CD14-positive monocyte (primary cell): ENCODE measurements around the gene SELPLG. TPM values are rescaled to one million over a fixed set of nuclear protein-coding genes. Genes with fewer than 3 reads are reported as not detected.

Experiments used
- DNase-seq, 3 donors: peaks; one replicate each; pipeline ENCODE4 v3.0.0-alpha.2; 2011 to 2022
- H2AFZ ChIP-seq: 2 replicates; pipeline ENCODE4 v1.6.0; 2012; ENCODE audit warnings: mild to moderate bottlenecking, low read depth, low read length, inconsistent platforms; ENCODE audit not compliant: insufficient read depth, poor library complexity, severe bottlenecking
- H3K27ac ChIP-seq, 2 donors: 1 replicate in 1 of 2; 2 replicates in 1 of 2; pipeline ENCODE4 v1.5.1; 2012 to 2013; ENCODE audit warnings: low read length in 2 of 2, control low read depth in 1 of 2, inconsistent platforms in 1 of 2, low read depth in 1 of 2, mild to moderate bottlenecking in 1 of 2
- H3K27me3 ChIP-seq, 2 donors: one replicate each; pipeline versions ENCODE4 v1.6.0 to v1.6.1; 2011 to 2013; ENCODE audit warnings: low read length in 2 of 2; ENCODE audit not compliant: control insufficient read depth in 2 of 2, insufficient read depth in 2 of 2
- H3K36me3 ChIP-seq, 2 donors: replicated peaks in 1 of 2; 1 replicate in 1 of 2; 2 replicates in 1 of 2; pipeline versions ENCODE4 v1.5.1 to v1.6.1; 2012 to 2013; ENCODE audit warnings: low read length in 2 of 2, control low read depth in 1 of 2, inconsistent platforms in 1 of 2, mild to moderate bottlenecking in 1 of 2; ENCODE audit not compliant: insufficient read depth in 2 of 2, control insufficient read depth in 1 of 2
- H3K4me1 ChIP-seq, 2 donors: 1 replicate in 1 of 2; 2 replicates in 1 of 2; pipeline versions ENCODE4 v1.5.1 to v1.6.1; 2012 to 2013; ENCODE audit warnings: low read length in 2 of 2, control low read depth in 1 of 2, inconsistent platforms in 1 of 2, mild to moderate bottlenecking in 1 of 2, moderate library complexity in 1 of 2; ENCODE audit not compliant: insufficient read depth in 2 of 2, control insufficient read depth in 1 of 2
- H3K4me2 ChIP-seq: replicated peaks from 2 replicates; pipeline ENCODE3; 2012; ENCODE audit warnings: low read length, moderate library complexity, mild to moderate bottlenecking; ENCODE audit not compliant: poor library complexity, severe bottlenecking; ENCODE audit errors: extremely low read depth
- H3K4me3 ChIP-seq, 3 experiments: fragments of 200-600 bp in 1 of 3; sonication (generic) in 1 of 3; replicated peaks in 1 of 3; 1 replicate in 2 of 3; 2 replicates in 1 of 3; pipeline ENCODE4 v1.5.1; 2011 to 2013; ENCODE audit warnings: low read length in 3 of 3, mild to moderate bottlenecking in 3 of 3, control low read depth in 2 of 3, low read depth in 2 of 3, inconsistent platforms in 1 of 3, moderate library complexity in 1 of 3
- H3K79me2 ChIP-seq: 2 replicates; pipeline ENCODE4 v1.6.0; 2012; ENCODE audit warnings: mild to moderate bottlenecking, control low read depth, inconsistent platforms, low read length, moderate library complexity; ENCODE audit not compliant: insufficient read depth
- H3K9ac ChIP-seq: 2 replicates; pipeline ENCODE4 v1.6.0; 2017; ENCODE audit warnings: low read length, mild to moderate bottlenecking; ENCODE audit not compliant: insufficient read depth, poor library complexity, severe bottlenecking
- H3K9me3 ChIP-seq, 2 donors: replicated peaks in 1 of 2; 1 replicate in 1 of 2; 2 replicates in 1 of 2; pipeline versions ENCODE4 v1.5.1 to v1.6.1; 2012 to 2013; ENCODE audit warnings: low read length in 2 of 2, control low read depth in 1 of 2; ENCODE audit not compliant: control insufficient read depth in 1 of 2, insufficient read depth in 1 of 2
- H4K20me1 ChIP-seq: 2 replicates; pipeline ENCODE4 v1.6.0; 2012; ENCODE audit warnings: mild to moderate bottlenecking, low read length, control low read depth, moderate library complexity; ENCODE audit not compliant: insufficient read depth
- H3K27ac Mint-ChIP-seq, 7 donors: one replicate each; pipeline ENCODE4 v1.8.0; 2020; ENCODE audit warnings: mild to moderate bottlenecking in 7 of 7, mixed read lengths in 7 of 7, moderate library complexity in 6 of 7, inconsistent platforms in 2 of 7
- H3K27me3 Mint-ChIP-seq, 3 donors: one replicate each; pipeline ENCODE4 v1.8.0; 2021 to 2022; ENCODE audit warnings: low read depth in 3 of 3, mild to moderate bottlenecking in 3 of 3, mixed read lengths in 3 of 3, moderate library complexity in 3 of 3, inconsistent platforms in 1 of 3
- H3K36me3 Mint-ChIP-seq, 2 donors: one replicate each; pipeline ENCODE4 v1.8.0; 2020; ENCODE audit warnings: mixed read lengths in 2 of 2, inconsistent platforms in 1 of 2, mild to moderate bottlenecking in 1 of 2
- H3K4me1 Mint-ChIP-seq: one replicate; pipeline ENCODE4 v1.8.0; 2020; ENCODE audit warnings: mild to moderate bottlenecking, mixed read lengths
- H3K4me3 Mint-ChIP-seq, 2 donors: one replicate each; pipeline ENCODE4 v1.8.0; 2020; ENCODE audit warnings: mild to moderate bottlenecking in 2 of 2, mixed read lengths in 2 of 2, moderate library complexity in 1 of 2
- H3K9me3 Mint-ChIP-seq, 7 donors: one replicate each; pipeline ENCODE4 v1.8.0; 2020 to 2022; ENCODE audit warnings: mixed read lengths in 7 of 7, mild to moderate bottlenecking in 6 of 7, moderate library complexity in 6 of 7, inconsistent platforms in 2 of 7
- WGBS: methylation state at CpG from one replicate; pipeline ENCODE4 v1.1.5; 2013; ENCODE audit warnings: missing lambda C conversion rate; ENCODE audit not compliant: insufficient coverage; 5-methylcytosine and 5-hydroxymethylcytosine counted together
- intact Hi-C, 2 donors: fragments of 100-400 bp; cut with micrococcal nuclease; formaldehyde crosslinking; loops; one replicate each; pipeline versions ENCODE4 v1.15.0 to v1.15.1; 2023
- polyA plus RNA-seq, 3 donors: library from polyadenylated mRNA; depleted of rRNA in 1 of 3; unstranded in 2 of 3; stranded (reverse) in 1 of 3; fragments of 300-500 nt in 2 of 3; fragments of >200 nt in 1 of 3; fragmentation: Illumina TruSeq in 2 of 3; gene quantifications; 1 replicate in 2 of 3; 2 replicates in 1 of 3; pipeline ENCODE4 v1.2.3, GENCODE V29; 2012 to 2021
- TF ChIP-seq, protein P1 (sequence below): fragments of 200-600 bp; IDR thresholded peaks from one replicate; pipeline ENCODE4 v1.8.0; 2022; ENCODE audit warnings: antibody characterized with exemption, mild to moderate bottlenecking

Gene SELPLG
- polyA plus RNA-seq, 3 donors: 193 to 349 (median 247) TPM

DNA sequence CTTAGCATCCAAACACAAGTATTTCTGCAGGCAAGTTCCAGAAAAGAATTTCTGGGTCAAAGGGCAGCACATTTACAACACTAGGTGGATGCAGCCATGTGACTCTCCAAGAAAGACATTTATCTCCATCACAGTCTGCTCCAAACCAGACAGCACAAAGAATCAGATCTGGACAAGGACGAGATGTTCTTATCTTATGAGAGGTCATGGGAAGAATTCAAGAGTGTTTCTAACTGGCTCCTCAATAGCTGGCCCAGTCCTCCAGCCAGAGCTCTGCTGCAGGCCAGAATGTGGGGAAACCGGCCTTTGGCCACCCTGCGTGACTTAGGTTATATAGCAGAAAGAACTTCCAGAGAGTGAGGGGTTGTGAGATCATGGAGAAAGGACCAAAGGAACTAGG is 53.2 kb downstream of the SELPLG start:
- no peak for DNase-seq
- Mint-ChIP-seq H3K27ac (no peak overlapping the region), H3K4me3 (no peak overlapping the region), H3K36me3 (no peaks in the 10 kb centered on the region), H3K9me3 (peaks cover 0 to 4% (median 0%) of the 10 kb centered on the region in 7 donors), H3K27me3 (peaks cover 0 to 3% (median 2%) of the 10 kb centered on the region in 3 donors), H3K4me1 (no peaks in the 10 kb centered on the region)
- TF ChIP-seq, protein P1, sequence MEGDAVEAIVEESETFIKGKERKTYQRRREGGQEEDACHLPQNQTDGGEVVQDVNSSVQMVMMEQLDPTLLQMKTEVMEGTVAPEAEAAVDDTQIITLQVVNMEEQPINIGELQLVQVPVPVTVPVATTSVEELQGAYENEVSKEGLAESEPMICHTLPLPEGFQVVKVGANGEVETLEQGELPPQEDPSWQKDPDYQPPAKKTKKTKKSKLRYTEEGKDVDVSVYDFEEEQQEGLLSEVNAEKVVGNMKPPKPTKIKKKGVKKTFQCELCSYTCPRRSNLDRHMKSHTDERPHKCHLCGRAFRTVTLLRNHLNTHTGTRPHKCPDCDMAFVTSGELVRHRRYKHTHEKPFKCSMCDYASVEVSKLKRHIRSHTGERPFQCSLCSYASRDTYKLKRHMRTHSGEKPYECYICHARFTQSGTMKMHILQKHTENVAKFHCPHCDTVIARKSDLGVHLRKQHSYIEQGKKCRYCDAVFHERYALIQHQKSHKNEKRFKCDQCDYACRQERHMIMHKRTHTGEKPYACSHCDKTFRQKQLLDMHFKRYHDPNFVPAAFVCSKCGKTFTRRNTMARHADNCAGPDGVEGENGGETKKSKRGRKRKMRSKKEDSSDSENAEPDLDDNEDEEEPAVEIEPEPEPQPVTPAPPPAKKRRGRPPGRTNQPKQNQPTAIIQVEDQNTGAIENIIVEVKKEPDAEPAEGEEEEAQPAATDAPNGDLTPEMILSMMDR: no peak
- 94% methylated on average over 2 of the region's 3 CpGs for WGBS
- H3K36me3 ChIP-seq: no peaks in the 10 kb centered on the region
- no peaks in the 10 kb centered on the region for H4K20me1 ChIP-seq
- no peak overlapping the region for H3K27ac ChIP-seq
- no peak overlapping the region for H3K4me3 ChIP-seq
- no peak overlapping the region for H3K9ac ChIP-seq
- H3K79me2 ChIP-seq: no peaks in the 10 kb centered on the region
- no peaks in the 10 kb centered on the region for H3K9me3 ChIP-seq
- no peak overlapping the region for H2AFZ ChIP-seq
- H3K4me1 ChIP-seq: no peaks in the 10 kb centered on the region
- no peaks in the 10 kb centered on the region for H3K27me3 ChIP-seq
- H3K4me2 ChIP-seq: no peak overlapping the region
- intact Hi-C loops: no loop called here

DNA sequence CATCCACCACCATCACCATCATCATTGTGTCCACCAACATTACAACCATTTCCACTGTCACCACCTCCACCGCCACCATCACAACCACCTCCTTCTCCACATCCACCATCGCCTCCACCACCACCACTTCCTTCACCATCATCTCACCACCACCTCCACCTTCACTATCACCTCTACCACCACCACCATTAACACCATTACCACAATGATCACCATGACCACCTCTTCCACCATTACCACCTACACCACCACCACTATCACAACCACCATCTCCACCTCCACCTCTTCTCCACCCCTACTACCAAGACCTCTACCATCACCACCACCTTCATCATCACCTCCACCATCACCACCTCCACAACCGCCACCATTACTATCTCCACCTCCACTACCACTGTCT is 54.9 kb downstream of the SELPLG start:
- intact Hi-C loops: loop anchor here in 1 of 2 donors (10.0 kb wide), 1 partner anchor 376 kb away; no protein-coding TSS in a partner anchor
- Histone ChIP-seq H3K79me2 (no peaks in the 10 kb centered on the region), H3K36me3 (no peaks in the 10 kb centered on the region), H3K4me2 (no peak overlapping the region), H3K9ac (no peak overlapping the region), H3K4me1 (no peaks in the 10 kb centered on the region), H3K9me3 (no peaks in the 10 kb centered on the region), H3K27ac (no peak overlapping the region), H4K20me1 (no peaks in the 10 kb centered on the region), H3K27me3 (no peaks in the 10 kb centered on the region), H3K4me3 (no peak overlapping the region), H2AFZ (no peak overlapping the region)
- Mint-ChIP-seq H3K4me1 (no peaks in the 10 kb centered on the region), H3K27ac (no peak overlapping the region), H3K9me3 (peaks cover 0 to 4% (median 0%) of the 10 kb centered on the region in 7 donors), H3K36me3 (no peaks in the 10 kb centered on the region), H3K27me3 (peaks cover 0 to 2% (median 2%) of the 10 kb centered on the region in 3 donors), H3K4me3 (no peak overlapping the region)
- DNase-seq: no peak
- TF ChIP-seq, protein P1: no peak
- WGBS: 100% methylated on average over 3 of the region's 3 CpGs
